ENCODE data around the gene PROP1. TPM values are rescaled to one million over a fixed set of nuclear protein-coding genes. Genes with fewer than 3 reads are reported as not detected.
A peak's percentile ranks its signal among the peaks of the same experiment; 100 is the strongest.
"Not testable (repeated sequence)": the region's sequence is repeated elsewhere in the genome, so short reads cannot be mapped to it uniquely, and the experiment has no call there.

Gene PROP1
- total RNA-seq, 4 donors from 2014 or later, result not detected

- DNase-seq, result peak in 1 of 2 donors; percentile 16
- intact Hi-C loops (cut with DNase I; ENCODE audit: low total_unique reads) (loop anchor here (1.0 kb wide), 1 partner anchor 80 kb away; no protein-coding TSS in a partner anchor), in situ Hi-C loops (cut with MboI; ENCODE audit: low sequenced_read_pairs in 4 of 4) (loop anchor here in 1 of 4 donors (10.0 kb wide), 1 partner anchor 83 kb away; no protein-coding TSS in a partner anchor)
- no peak for ATAC-seq
- peaks cover 47 to 61% (median 53%) of the 10 kb centered on the region in 3 donors for H3K27me3 ChIP-seq
- H3K4me3 ChIP-seq, result no peak overlapping the region
- no peaks in the 10 kb centered on the region for H3K9me3 ChIP-seq
- TF ChIP-seq POLR2A (IDR thresholded peaks at IDR 0.05), result no peak
- TF ChIP-seq, protein P1, sequence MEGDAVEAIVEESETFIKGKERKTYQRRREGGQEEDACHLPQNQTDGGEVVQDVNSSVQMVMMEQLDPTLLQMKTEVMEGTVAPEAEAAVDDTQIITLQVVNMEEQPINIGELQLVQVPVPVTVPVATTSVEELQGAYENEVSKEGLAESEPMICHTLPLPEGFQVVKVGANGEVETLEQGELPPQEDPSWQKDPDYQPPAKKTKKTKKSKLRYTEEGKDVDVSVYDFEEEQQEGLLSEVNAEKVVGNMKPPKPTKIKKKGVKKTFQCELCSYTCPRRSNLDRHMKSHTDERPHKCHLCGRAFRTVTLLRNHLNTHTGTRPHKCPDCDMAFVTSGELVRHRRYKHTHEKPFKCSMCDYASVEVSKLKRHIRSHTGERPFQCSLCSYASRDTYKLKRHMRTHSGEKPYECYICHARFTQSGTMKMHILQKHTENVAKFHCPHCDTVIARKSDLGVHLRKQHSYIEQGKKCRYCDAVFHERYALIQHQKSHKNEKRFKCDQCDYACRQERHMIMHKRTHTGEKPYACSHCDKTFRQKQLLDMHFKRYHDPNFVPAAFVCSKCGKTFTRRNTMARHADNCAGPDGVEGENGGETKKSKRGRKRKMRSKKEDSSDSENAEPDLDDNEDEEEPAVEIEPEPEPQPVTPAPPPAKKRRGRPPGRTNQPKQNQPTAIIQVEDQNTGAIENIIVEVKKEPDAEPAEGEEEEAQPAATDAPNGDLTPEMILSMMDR (IDR thresholded peaks at IDR 0.05 in 4 of 5, conservative IDR thresholded peaks at IDR 0.05 in 1 of 5), result peak in 3 of 5 experiments; percentile 34 to 57 (median 40)
- H3K27ac ChIP-seq, result no peak overlapping the region
- no peaks in the 10 kb centered on the region for H3K36me3 ChIP-seq
- no peaks in the 10 kb centered on the region for H3K4me1 ChIP-seq
Observed at GRCh38 chr5:177982072-177982727, 13.8 kb downstream of the PROP1 start.

DNA sequence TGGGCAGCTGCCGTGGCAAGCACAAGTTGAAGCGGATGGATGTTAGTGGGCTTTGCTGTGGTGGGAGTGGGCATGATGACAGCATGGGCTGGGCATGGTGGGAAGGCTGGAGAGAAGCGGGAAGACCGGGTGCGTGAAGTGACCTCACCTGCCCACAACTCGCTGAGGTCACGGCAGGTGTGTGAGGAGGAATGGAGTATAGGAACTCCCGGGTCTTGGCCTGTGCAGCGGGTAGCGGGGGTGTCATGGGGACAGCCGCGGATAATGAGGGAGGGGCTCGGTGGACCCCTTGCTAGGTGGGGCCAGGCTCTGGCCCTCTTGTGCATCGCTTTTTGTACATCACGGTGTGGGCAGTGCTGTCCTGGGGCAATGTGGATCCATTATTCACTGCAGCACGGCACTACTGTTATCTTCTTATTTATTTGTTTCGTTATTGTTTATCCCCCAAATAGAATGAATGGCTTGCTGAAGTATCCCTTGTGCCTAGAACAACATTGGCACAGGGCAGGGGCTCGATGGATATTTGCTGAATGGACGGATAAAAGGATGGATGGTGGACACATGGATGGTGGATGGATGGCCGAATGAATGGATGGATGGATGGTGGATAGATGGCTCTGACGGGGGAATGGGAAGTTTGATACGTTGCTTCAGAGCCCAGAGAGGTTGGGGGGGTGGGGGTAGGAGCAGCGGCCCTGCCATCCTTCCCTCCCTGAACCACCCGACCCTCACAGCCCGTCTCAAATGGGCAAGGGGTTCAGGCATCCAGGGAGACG lies 14.6 kb downstream of the PROP1 start:
- in situ Hi-C loops (cut with MboI; ENCODE audit: low sequenced_read_pairs in 4 of 4), result loop anchor here in 1 of 4 donors (10.0 kb wide), 1 partner anchor 83 kb away; no protein-coding TSS in a partner anchor
- no peak for ATAC-seq
- no peaks in the 10 kb centered on the region for H3K36me3 ChIP-seq

DNA sequence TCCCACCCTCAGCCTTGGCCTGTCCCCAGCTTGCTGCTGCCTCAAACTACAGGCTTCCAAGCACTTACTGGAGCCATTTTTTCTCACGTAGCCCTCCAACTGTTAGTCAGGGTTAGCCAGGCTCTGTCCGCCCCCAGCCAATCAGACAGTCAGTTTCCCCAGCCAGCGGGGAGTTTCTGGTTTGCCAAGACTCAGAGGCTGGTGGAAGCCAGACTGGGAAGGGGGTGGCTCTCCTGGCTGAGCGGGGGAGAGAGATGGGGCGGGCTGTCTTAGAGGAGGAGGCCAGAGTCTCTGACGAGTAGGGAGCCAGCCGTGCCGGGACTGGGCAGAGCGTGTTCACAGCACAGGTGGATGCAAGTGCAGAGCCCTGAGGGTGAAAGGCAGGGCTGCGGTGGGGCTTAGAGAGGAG lies 15.3 kb downstream of the PROP1 start:
- Histone ChIP-seq H3K9me3 (no peaks in the 10 kb centered on the region), H3K27me3 (peaks cover 47 to 58% (median 53%) of the 10 kb centered on the region in 3 donors), H3K4me3 (no peak overlapping the region), H3K36me3 (no peaks in the 10 kb centered on the region), H3K27ac (no peak overlapping the region), H3K4me1 (no peaks in the 10 kb centered on the region)
- TF ChIP-seq, protein P1 (IDR thresholded peaks at IDR 0.05 in 4 of 5, conservative IDR thresholded peaks at IDR 0.05 in 1 of 5), result no peak
- in situ Hi-C loops (cut with MboI; ENCODE audit: low sequenced_read_pairs in 4 of 4), result loop anchor here in 1 of 4 donors (10.0 kb wide), 1 partner anchor 84 kb away; no protein-coding TSS in a partner anchor
- ATAC-seq (no peak), DNase-seq (no peak)
- intact Hi-C loops (cut with DNase I; ENCODE audit: low total_unique reads), result no loop called here

More for the DNA sequence above, 14.6 kb downstream of the PROP1 start:
- Histone ChIP-seq H3K27me3 (peaks cover 47 to 60% (median 57%) of the 10 kb centered on the region in 3 donors), H3K4me3 (no peak overlapping the region), H3K27ac (no peak overlapping the region), H3K4me1 (no peaks in the 10 kb centered on the region), H3K9me3 (no peaks in the 10 kb centered on the region)
- no peak for DNase-seq
- intact Hi-C loops (cut with DNase I; ENCODE audit: low total_unique reads), result loop anchor here (1.0 kb wide), 1 partner anchor 81 kb away; no protein-coding TSS in a partner anchor
- TF ChIP-seq, protein P1 (IDR thresholded peaks at IDR 0.05 in 4 of 5, conservative IDR thresholded peaks at IDR 0.05 in 1 of 5), result no peak
- TF ChIP-seq POLR2A (IDR thresholded peaks at IDR 0.05), result no peak

DNA sequence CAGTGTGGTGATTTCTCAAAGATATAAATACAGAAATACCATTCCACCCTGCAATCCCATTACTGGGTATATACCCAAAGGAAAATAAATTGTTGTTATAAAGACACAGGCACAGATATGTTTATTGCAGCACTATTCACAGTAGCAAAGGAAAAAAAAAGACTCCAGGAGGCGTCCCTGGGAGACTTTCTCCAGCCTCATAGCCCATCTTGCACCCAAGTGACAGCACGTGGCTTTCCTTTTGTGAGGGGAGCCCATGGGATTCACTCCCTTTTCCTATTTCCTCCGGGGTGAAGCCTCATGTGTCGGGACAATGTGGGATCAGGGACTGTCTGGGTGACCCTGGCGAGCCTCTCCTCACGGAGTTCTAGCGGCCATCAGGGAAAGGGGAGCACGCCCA lies 18.4 kb downstream of the PROP1 start:
- H3K36me3 ChIP-seq; H3K27ac ChIP-seq; H3K4me1 ChIP-seq; H3K4me3 ChIP-seq; in situ Hi-C loops (cut with MboI; ENCODE audit: low sequenced_read_pairs in 4 of 4); ATAC-seq; DNase-seq; intact Hi-C loops (cut with DNase I; ENCODE audit: low total_unique reads); H3K9me3 ChIP-seq: not testable (repeated sequence)
- H3K27me3 ChIP-seq, result peaks cover 17 to 34% (median 29%) of the 10 kb centered on the region in 3 donors

- peaks cover 0 to 16% (median 12%) of the 10 kb centered on the region in 3 donors for H3K27me3 ChIP-seq
- H3K4me3 ChIP-seq, result no peak overlapping the region
- no peaks in the 10 kb centered on the region for H3K9me3 ChIP-seq
- ATAC-seq, result no peak
- H3K36me3 ChIP-seq, result no peaks in the 10 kb centered on the region
- DNase-seq, result no peak
- H3K27ac ChIP-seq, result no peak overlapping the region
- in situ Hi-C loops (cut with MboI; ENCODE audit: low sequenced_read_pairs in 4 of 4), result no loop called here
- no peaks in the 10 kb centered on the region for H3K4me1 ChIP-seq
- intact Hi-C loops (cut with DNase I; ENCODE audit: low total_unique reads), result no loop called here
- TF ChIP-seq POLR2A (IDR thresholded peaks at IDR 0.05), result no peak
- TF ChIP-seq, protein P1 (IDR thresholded peaks at IDR 0.05 in 4 of 5, conservative IDR thresholded peaks at IDR 0.05 in 1 of 5), result no peak
Observed at GRCh38 chr5:177973066-177973635, 22.9 kb downstream of the PROP1 start.
